Heart right ventricle (tissue), 16 donors: ENCODE data around the gene DDX43. TPM values are rescaled to one million over a fixed set of nuclear protein-coding genes. Genes with fewer than 3 reads are reported as not detected.

Experiments
- ATAC-seq, 8 donors: fragments of 200-7000 bp; cut with Tn5 transposase; one replicate each; pipeline ENCODE4 v1.9.1; 2020; ENCODE audit warnings: mild to moderate bottlenecking in 8 of 8, moderate library complexity in 8 of 8, moderate number of reproducible peaks in 1 of 8
- DNase-seq, 2 donors: peaks; one replicate each; pipeline ENCODE4 v3.0.0-alpha.2; 2020
- H3K27ac ChIP-seq, 10 donors: fragments of 200-600 bp; sonication (generic) in 2 of 10; one replicate each; pipeline versions ENCODE4 v1.5.0 to v1.8.0; 2020 to 2022; ENCODE audit warnings: mild to moderate bottlenecking in 3 of 10
- H3K27me3 ChIP-seq, 7 donors: fragments of 200-600 bp; one replicate each; pipeline ENCODE4 v1.8.0; 2021 to 2022; ENCODE audit warnings: mild to moderate bottlenecking in 2 of 7
- H3K36me3 ChIP-seq, 9 donors: fragments of 200-600 bp; sonication (generic) in 1 of 9; one replicate each; pipeline versions ENCODE4 v1.5.0 to v1.8.0; 2020 to 2022; ENCODE audit warnings: mild to moderate bottlenecking in 2 of 9
- H3K4me1 ChIP-seq, 9 donors: fragments of 200-600 bp; sonication (generic) in 1 of 9; one replicate each; pipeline versions ENCODE4 v1.5.0 to v1.8.0; 2020 to 2022; ENCODE audit warnings: mild to moderate bottlenecking in 4 of 9
- H3K4me3 ChIP-seq, 10 donors: fragments of 200-600 bp; sonication (generic) in 2 of 10; one replicate each; pipeline versions ENCODE4 v1.5.0 to v1.8.0; 2020 to 2022; ENCODE audit warnings: mild to moderate bottlenecking in 7 of 10, moderate library complexity in 2 of 10
- H3K9me3 ChIP-seq, 11 donors: fragments of 200-600 bp in 10 of 11; sonication (generic) in 2 of 11; one replicate each; pipeline versions ENCODE4 v1.5.0 to v1.8.0; 2013 to 2022; ENCODE audit warnings: mild to moderate bottlenecking in 2 of 11, control low read depth in 1 of 11, moderate library complexity in 1 of 11
- WGBS, 2 donors: extraction: QIAGEN DNeasy Blood & Tissue Kit; methylation state at CpG; one replicate each; pipeline ENCODE4 v1.1.7; 2013; ENCODE audit warnings: inconsistent platforms in 1 of 2; 5-methylcytosine and 5-hydroxymethylcytosine counted together
- intact Hi-C, 10 donors: fragments of 100-400 bp; cut with DNase I; formaldehyde crosslinking; loops; one replicate each; pipeline versions ENCODE4 v1.11.1 to v1.14.2; 2022
- polyA plus RNA-seq, 2 donors: library from polyadenylated mRNA; stranded (reverse); fragments of 200-250 nt; gene quantifications; one replicate each; pipeline ENCODE4 v1.2.3, GENCODE V29; 2013
- total RNA-seq, 10 donors: library from RNA; stranded (reverse); fragmentation: NEBNext Ultra II Directional in 3 of 10; extraction: Animal tissue kit (Norgen Biotek cat#: 25700) in 3 of 10; gene quantifications; one replicate each; pipeline versions ENCODE4 v1.2.1 to v1.2.4, GENCODE V29; 2021 to 2023
- TF ChIP-seq, protein P1 (sequence below), 9 donors: fragments of 200-600 bp; sonication (generic) in 2 of 9; IDR thresholded peaks; one replicate each; pipeline versions ENCODE4 v1.5.0 to v1.8.0; 2021 to 2022; ENCODE audit warnings: antibody characterized with exemption in 9 of 9, mild to moderate bottlenecking in 5 of 9, moderate library complexity in 1 of 9
- donor health status: Arrhythmogenic right ventricular cardiomyopathy.
- donor health status: ischemic (EF 13 %, LVEDD 7.1; RV severe dilation, severe dysfunction).
- donor health status: healthy with polysubstance abuse.
- donor health status: DM: no; HTN: yes; CAD: no.
- donor health status: DM: no; HTN: no; CAD: no.
- donor health status: ischemic (EF 25% LVEDD 6.9; RV normal size, moderate dysfunction).
- donor health status: ischemic (EF 25% LVEDD 5.7; RV mildly dilated, moderate dysfunction).
- donor health status: healthy.
- donor health status: DM: yes; HTN: yes; CAD: no.
- donor health status: Ischemic cardiomyopathy.
- donor health status: ischemic (EF 35%, LVEDD 5.7; RV mildly dilated, moderate dysfunction).
- donor health status: nonischemic (EF 11% LVEDD 7.7; RV severe dilation, severe dysfunction).
- donor health status: DM: yes; HTN: yes; CAD: no.
- donor health status: PGD.
- donor health status: ischemic (EF 29% LVEDD 5.4; RV normal size, mild dysfunction).
- donor health status: nonischemic (EF 23%, LVEDD 6.1; RV moderate dilation, normal function).

DDX43 gene
- total and polyA plus RNA-seq, 12 donors: 0.09 to 0.78 (median 0.26) TPM; not detected in 1

DNA sequence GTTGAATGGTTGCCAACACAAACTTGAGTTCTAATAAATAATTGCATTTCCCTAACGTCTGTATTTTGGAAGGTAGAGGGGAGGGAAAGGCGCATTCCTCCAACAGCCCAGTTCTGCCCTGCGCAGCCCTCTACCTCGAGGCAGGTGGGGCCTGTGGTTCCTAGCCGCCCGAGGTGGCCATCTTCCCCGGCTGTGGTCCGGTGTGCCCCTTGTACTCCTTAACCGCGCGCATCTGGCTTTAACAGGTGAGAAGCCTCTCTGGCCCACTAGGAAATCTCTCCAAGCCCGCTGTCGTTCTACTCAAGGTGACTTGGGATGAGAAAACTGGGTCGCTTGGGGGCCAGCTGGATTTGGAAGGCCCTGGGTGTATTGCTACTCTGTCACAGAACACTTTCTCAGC is 30.5 kb upstream of the DDX43 start:
- H3K27ac ChIP-seq: no peak overlapping the region
- H3K4me1 ChIP-seq: no peaks in the 10 kb centered on the region
- no peaks in the 10 kb centered on the region for H3K36me3 ChIP-seq
- intact Hi-C loops: no loop called here
- H3K4me3 ChIP-seq: no peak overlapping the region
- no peak for ATAC-seq
- 87 to 89% methylated on average over 14 of the region's 14 CpGs for WGBS, 2 donors
- TF ChIP-seq, protein P1, sequence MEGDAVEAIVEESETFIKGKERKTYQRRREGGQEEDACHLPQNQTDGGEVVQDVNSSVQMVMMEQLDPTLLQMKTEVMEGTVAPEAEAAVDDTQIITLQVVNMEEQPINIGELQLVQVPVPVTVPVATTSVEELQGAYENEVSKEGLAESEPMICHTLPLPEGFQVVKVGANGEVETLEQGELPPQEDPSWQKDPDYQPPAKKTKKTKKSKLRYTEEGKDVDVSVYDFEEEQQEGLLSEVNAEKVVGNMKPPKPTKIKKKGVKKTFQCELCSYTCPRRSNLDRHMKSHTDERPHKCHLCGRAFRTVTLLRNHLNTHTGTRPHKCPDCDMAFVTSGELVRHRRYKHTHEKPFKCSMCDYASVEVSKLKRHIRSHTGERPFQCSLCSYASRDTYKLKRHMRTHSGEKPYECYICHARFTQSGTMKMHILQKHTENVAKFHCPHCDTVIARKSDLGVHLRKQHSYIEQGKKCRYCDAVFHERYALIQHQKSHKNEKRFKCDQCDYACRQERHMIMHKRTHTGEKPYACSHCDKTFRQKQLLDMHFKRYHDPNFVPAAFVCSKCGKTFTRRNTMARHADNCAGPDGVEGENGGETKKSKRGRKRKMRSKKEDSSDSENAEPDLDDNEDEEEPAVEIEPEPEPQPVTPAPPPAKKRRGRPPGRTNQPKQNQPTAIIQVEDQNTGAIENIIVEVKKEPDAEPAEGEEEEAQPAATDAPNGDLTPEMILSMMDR (IDR thresholded peaks at IDR 0.05): no peak
- H3K27me3 ChIP-seq: no peaks in the 10 kb centered on the region
- no peak for DNase-seq
- peaks cover 0 to 2% (median 0%) of the 10 kb centered on the region in 11 donors for H3K9me3 ChIP-seq

DNA sequence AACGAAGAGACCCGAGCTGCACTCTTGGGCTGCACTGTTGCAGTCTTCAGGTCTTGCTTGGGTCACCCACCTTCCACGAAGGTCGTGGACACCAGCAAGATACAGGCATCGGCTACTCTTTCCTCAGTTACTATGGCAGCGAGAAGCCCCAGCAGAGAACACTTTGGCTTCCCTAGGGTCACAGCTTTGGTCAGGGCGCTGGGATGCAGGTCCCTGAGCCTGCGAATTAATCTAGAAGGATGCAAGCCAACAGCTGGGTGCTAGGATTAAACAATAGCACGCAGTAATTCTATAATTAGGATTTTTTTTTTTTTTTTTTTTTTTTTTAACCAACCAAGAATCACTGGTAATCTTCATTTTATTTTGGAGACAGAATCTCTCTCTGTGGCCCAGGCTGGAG is 30.1 kb upstream of the DDX43 start:
- Histone ChIP-seq H3K4me1 (no peaks in the 10 kb centered on the region), H3K36me3 (no peaks in the 10 kb centered on the region), H3K9me3 (peaks cover 0 to 2% (median 0%) of the 10 kb centered on the region in 11 donors), H3K27ac (no peak overlapping the region), H3K4me3 (no peak overlapping the region), H3K27me3 (no peaks in the 10 kb centered on the region)
- intact Hi-C loops: no loop called here
- ATAC-seq (no peak), DNase-seq (no peak)
- TF ChIP-seq, protein P1 (IDR thresholded peaks at IDR 0.05): no peak
- 86% methylated on average over 9 of the region's 9 CpGs for WGBS, 2 donors

DNA sequence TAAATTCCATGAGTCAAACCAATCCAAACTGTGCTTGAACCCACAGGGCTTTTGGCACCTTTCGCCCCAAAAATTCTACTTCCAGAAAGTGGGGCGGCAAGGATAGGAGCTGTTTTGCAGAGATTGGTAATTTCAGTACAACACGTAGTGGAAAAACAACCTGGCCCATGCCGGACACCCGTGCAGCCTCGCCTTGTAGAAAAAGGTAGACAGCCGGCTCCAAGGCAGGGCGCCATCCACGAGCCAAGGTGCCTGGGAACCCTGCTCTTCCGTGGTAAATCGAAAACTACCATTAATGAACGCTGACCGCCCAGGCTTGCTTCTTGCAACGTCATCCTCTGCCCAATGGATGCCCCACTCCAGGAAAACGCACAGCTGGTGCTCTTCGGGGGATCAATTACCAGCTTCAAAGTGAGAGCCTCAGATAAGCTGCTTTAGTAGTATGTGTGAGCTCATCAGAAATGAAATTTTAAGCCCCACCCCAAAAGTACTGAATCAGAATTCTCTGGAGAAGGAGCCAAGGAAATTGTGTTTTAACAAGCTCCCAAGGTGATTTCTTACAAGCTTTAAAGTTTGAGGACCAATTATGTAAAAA is 26.8 kb upstream of the DDX43 start:
- DNase-seq: no peak
- Histone ChIP-seq H3K9me3 (peaks cover 0 to 21% (median 10%) of the 10 kb centered on the region in 11 donors), H3K27me3 (no peaks in the 10 kb centered on the region), H3K27ac (no peak overlapping the region), H3K36me3 (no peaks in the 10 kb centered on the region), H3K4me3 (no peak overlapping the region), H3K4me1 (no peaks in the 10 kb centered on the region)
- WGBS, 2 donors: 63 to 64% methylated on average over 16 of the region's 16 CpGs
- intact Hi-C loops: no loop called here
- TF ChIP-seq, protein P1 (IDR thresholded peaks at IDR 0.05): no peak
- ATAC-seq: no peak

DNA sequence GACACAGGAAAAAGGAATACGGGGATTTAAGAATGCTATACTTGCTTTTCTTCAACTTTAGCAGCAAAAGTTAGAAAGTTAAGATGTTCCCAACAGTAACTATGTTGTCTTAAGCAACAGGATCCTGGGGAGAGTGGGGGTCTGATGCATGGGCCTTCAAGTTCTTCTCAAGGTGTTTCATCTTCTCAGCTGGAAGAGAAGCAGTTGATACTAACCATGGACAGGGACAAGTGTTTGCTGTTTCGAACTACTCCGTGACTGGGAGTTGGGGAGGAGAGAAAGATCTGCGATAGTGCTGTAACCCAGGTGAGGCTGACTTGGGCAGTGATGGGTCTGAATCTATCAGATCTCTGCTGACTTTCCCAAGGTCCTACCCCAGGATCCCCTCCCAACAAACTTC is 26.0 kb upstream of the DDX43 start:
- Histone ChIP-seq H3K27me3 (no peaks in the 10 kb centered on the region), H3K9me3 (peaks cover 0 to 25% (median 10%) of the 10 kb centered on the region in 11 donors), H3K4me3 (no peak overlapping the region), H3K36me3 (no peaks in the 10 kb centered on the region), H3K27ac (no peak overlapping the region), H3K4me1 (no peaks in the 10 kb centered on the region)
- DNase-seq (no peak), ATAC-seq (no peak)
- TF ChIP-seq, protein P1 (IDR thresholded peaks at IDR 0.05): no peak
- WGBS, 2 donors: 77 to 78% methylated on average over 4 of the region's 4 CpGs
- intact Hi-C loops: no loop called here
